IPS-11a (cell line): ENCODE results near the gene CCDC192.
"Not testable (repeated sequence)": the region's sequence is repeated elsewhere in the genome, so short reads cannot be mapped to it uniquely, and the experiment has no call there.

Experiments used
- H3K4me3 ChIP-seq: one replicate; pipeline ENCODE4 v1.5.1; 2013; ENCODE audit warnings: low read depth, low read length, control low read depth

CCDC192 gene

GRCh38 chr5:127758766-127759283, 55.6 kb downstream of the CCDC192 start:
- no peak overlapping the region for H3K4me3 ChIP-seq

DNA sequence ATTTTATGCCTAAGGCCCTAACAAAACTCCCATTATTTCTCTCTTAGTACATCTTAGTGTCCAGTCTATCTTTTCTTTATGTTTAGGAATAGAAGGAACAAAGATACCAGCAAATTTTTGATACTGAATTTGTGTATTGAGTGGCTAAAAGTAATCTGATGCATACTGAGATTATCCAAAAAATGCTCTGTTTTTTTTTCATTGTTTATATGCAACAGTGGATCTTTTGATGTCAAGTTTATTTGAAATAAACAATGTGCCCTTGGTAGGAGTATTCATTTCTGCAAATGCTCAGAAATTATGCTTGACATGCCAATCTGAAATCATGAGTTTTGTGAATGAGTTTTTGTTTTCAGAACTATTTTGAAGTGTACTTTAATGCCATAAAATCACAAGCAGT, 58.7 kb downstream of the CCDC192 start:
- H3K4me3 ChIP-seq = no peak overlapping the region

DNA sequence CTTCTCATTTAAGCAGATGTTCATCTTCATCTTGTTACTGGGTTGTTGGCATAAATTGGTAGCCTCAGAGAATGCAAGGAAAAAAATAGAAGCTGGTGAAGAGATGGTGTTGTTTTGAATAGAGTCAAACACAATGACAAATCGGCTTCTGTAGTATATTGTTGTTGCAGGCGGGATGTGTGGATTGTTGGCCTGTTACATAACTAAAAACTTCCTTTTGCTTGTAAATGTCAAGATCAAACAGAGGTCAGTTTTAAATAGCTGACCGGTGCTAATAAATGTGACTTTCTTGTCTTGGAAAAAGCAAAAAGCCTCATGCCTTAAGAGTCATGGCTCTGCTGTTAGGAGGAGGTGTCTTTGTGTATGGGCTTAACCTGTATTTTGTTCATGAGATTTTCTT, 59.2 kb downstream of the CCDC192 start:
- H3K4me3 ChIP-seq = no peak overlapping the region

DNA sequence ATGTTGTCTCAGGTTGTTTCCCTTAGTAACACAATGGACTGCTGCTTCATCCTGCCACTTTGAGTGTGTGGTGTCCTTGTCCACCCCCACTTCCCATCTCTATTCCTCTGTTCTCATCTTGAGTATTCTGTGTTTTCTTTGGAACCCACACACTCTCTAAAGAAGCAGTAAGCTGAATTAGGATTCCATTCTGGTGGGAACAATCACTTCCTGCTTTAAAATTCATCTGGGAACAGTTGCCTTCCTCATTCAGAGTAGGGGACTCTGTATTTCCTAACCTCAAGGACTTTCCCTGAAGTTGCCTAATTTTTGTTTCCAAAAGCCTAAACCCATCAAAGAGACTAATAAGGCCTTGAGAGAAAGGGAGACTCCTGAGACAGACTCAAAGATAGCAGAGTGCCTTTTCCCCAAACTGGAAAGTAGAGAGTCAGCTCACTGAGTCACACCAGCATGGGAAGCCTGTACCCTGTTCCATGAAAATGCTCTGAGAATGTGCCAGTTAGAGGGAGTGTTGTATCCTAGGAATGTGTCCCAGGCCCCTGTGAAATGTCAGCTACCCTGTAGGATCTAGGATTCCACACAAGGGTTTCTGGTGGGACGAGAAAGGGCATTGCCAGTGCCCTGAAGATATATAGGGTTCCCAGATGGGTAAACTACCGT, 63.6 kb downstream of the CCDC192 start:
- H3K4me3 ChIP-seq = no peak overlapping the region

DNA sequence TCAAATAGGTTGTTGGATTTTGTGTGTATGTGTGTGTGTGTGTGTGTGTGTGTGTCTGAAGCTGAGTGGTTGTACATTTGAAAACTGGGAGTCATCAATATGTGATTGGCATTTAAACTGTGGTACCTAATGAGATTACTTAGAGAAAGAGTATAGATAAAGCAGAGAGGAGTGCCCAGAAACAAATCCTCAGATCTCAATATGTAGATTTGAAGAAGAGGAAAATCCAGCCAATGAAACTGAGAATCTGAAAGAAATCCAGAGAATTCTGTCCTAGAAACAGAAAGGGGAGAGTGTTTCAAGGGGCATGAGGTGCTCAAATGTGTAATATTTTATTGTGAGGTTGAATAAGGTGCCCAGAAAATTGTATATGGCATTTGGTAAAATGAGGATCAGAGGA, 66.2 kb downstream of the CCDC192 start:
- no peak overlapping the region for H3K4me3 ChIP-seq

DNA sequence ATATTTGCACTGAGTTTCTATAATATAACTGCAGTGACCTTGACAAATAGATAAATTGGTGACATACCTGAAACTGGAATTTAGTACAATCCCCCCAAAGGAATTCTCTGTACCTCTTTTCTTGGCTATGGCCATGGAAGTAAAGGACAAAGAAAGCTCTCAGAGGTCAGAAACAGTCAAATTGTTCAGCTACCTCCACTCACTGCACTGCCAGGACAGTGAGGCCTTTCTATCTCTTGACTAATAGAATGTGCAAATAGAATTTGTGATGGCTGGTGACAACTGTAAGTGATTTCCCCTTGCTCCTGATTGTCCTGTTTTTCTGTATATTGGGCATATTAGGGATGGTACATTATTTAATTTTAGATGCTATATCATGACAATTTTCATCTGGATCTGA, 67.1 kb downstream of the CCDC192 start:
- H3K4me3 ChIP-seq = no peak overlapping the region

GRCh38 chr5:127772531-127772930, 69.3 kb downstream of the CCDC192 start:
- no peak overlapping the region for H3K4me3 ChIP-seq

- no peak overlapping the region for H3K4me3 ChIP-seq
Measured at GRCh38 chr5:127774221-127774620, 71.0 kb downstream of the CCDC192 start.

GRCh38 chr5:127776477-127776876, 73.3 kb downstream of the CCDC192 start:
- H3K4me3 ChIP-seq = no peak overlapping the region

DNA sequence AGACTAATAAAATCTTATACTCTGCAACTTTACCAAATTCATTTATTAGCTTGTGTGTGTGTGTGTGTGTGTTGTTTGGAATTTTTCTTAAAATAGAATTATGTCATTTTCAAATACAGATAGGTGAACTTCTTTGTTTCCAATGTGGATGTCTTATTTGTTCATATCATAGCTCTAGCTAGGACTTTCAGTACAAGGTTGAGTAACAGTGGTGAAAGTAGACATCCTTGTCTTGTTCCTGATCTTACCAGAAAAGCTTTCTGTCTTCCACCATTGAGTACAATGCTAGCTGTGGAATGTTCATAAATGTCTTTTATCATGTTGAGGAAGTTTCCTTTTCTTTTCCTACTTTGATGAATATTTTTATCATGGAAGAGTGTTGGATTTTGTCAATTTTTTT, 74.8 kb downstream of the CCDC192 start:
- H3K4me3 ChIP-seq = no peak overlapping the region

GRCh38 chr5:127782450-127782849, 79.3 kb downstream of the CCDC192 start:
- H3K4me3 ChIP-seq = not testable (repeated sequence)

GRCh38 chr5:127785098-127785927, 82.1 kb downstream of the CCDC192 start:
- H3K4me3 ChIP-seq = no peak overlapping the region

DNA sequence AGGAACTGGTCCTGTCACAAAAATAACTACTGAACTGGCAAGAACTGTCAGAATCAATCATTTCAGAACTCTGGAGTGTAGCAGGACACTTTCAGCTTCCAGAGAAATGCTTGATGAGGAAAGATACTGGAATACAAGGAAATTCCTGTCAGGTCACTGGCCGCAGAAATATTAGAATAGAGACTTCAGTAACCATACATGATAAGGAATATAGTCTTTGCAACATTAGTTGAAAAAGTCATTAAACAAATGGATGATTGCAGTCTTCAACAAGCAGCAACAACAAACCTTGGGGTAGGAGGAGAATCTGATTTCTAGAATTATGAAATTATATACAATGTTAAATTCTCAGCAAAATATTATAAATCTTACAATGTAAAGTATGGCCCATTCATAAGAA, 88.2 kb downstream of the CCDC192 start:
- no peak overlapping the region for H3K4me3 ChIP-seq

GRCh38 chr5:127791908-127792307, 88.7 kb downstream of the CCDC192 start:
- not testable (repeated sequence) for H3K4me3 ChIP-seq

GRCh38 chr5:127793052-127793451, 89.9 kb downstream of the CCDC192 start:
- H3K4me3 ChIP-seq = no peak overlapping the region

GRCh38 chr5:127793879-127794278, 90.7 kb downstream of the CCDC192 start:
- H3K4me3 ChIP-seq = no peak overlapping the region

GRCh38 chr5:127796211-127796610, 93.0 kb downstream of the CCDC192 start:
- H3K4me3 ChIP-seq = no peak overlapping the region

- H3K4me3 ChIP-seq = no peak overlapping the region
Measured at GRCh38 chr5:127799293-127799905, 96.2 kb downstream of the CCDC192 start.

- no peak overlapping the region for H3K4me3 ChIP-seq
Measured at GRCh38 chr5:127801751-127802476, 98.7 kb downstream of the CCDC192 start.

DNA sequence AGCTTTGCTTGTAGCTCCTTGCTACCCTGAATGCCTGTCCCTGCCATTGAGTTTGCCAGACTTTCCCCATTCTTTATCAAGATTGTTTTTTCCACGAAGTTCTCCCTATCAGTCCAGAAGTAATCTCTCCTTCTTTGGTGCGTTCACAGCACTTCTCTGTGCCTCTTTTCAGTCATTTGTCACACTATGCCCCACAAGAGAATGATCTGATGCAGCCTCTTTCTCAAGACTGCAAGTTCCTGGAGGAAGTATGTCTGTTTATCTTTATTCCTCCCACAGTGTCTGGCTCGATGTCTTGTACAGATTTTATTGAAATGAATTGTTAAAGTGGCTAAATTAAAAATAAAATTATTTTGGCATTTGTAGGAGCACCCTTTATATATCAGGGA, 99.3 kb downstream of the CCDC192 start:
- no peak overlapping the region for H3K4me3 ChIP-seq

GRCh38 chr5:127804886-127805426, 101.8 kb downstream of the CCDC192 start:
- no peak overlapping the region for H3K4me3 ChIP-seq
